Left hindlimb (tissue), 1 donor: ENCODE results near the gene NCKAP5.

Experiments
- DNase-seq: peaks from one replicate; pipeline ENCODE4 v3.0.0-alpha.2; 2018

The NCKAP5 gene

DNA sequence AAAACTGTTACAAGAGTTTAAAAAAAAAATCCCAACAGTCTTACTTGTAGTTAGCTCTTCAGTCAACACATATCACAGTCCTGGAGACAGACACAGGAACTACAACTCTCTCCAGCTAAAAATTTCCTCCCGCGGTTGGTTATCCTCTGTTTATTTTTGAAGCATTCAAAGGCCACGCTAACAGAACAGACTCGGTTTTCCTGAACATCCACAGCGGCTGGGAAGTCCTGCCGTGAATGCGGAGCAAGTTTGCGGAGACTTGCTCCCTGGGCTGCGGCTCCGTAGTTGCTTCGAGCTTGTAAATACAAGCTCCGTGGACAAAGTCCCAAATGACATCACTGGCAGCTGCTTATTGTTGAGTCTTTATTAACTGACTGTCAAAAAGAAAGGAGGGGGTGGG, at the start of gene NCKAP5:
Gene NCKAP5 (minus strand): TSS at position 292 of the 400 bp plus-strand sequence. CDS start 50,937 bp downstream, outside the sequence.
- peak; percentile 52 for DNase-seq

DNA sequence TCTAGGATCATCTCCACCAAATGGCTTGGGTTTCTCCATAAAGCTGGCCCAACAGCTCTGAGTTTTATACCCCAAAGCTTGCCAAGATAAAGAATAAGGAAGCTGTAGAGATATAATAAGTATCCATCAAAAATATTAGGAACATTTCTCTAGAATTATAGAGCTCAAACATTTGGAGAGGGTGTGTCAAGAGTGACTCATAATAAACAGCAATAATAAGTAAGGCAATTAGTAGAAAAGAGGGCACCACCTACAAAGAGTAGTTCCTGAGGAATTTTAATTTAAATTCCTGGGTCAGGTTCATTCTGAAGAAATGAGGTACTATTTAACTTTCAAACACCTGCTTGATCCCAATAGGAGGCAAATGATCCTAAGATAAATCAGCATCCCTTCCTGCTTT, 41.4 kb upstream of the NCKAP5 start:
- no peak for DNase-seq

DNA sequence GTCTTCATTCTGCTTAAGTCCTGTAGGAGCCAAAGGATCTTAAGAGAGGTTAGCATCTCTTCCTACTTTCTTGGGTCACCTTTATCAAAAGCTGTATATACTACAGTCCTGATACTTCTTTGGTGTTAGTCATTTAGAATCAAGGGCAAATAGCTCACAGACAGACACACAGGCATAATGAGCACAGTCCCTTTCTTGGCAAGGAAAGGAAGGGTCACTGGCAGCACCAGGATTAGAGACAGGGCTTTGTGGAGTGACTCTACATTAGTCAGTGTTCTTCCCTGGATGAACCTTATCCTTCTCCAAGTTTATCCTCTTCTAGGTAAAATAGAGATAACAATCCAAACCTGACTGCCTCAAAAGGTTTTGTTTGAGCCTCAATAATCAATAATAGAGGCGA, 40.0 kb upstream of the NCKAP5 start:
- DNase-seq, result no peak

DNA sequence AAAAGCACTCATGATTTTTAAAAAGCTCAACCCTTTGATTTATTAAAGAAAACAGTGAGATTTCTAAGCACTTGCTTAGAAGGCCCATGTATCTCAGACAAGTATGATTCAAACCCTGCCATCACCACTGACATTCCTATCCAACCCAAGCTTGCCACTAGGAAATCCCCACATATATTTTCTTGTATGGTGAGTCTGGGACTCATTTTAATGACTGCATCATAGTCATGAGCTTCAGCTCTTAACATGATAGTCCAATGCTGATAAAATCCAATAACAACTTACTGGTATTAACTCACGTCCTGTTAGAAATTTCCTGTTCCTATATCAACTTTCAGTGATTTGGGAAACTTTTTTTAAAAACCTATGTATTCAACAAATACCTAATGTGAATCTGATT, 39.4 kb upstream of the NCKAP5 start:
- DNase-seq, result no peak

DNA sequence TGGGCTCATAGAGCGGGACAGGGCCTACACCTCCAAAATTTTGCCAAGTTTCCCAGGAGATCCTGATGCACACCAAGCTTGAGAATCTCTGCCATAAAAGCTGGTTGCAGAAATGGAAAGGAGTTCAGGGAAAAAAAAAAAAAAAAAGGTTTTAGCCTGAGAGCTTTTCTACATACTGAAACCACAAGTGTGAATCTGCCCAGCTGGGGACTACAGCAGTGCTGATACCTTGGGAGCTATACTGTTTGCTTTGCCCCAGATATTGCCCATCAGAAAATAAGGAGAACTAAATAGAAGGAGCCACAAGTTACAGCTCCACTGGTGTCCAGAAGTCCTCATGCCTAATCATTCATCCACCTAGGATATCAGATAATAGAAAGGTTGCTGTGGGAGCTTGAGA, 38.4 kb upstream of the NCKAP5 start:
- DNase-seq, result no peak

DNA sequence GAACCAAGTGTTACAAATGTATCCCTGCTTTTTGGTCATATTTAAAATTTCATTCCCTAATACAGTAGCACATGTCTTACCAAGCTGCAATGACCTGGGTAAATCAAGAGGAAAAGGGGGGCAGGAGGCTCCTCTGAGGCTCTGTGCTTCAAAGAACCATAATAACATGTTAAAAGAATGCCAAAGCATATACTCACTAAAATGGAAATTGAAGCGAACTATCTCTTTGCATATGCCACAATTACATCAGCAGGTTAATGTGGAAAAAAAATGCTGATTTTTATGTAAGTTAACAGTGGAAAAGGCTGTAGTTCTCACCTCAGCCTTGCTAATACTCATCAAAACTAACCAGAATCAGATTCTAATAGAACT, 37.5 kb upstream of the NCKAP5 start:
- no peak for DNase-seq

DNA sequence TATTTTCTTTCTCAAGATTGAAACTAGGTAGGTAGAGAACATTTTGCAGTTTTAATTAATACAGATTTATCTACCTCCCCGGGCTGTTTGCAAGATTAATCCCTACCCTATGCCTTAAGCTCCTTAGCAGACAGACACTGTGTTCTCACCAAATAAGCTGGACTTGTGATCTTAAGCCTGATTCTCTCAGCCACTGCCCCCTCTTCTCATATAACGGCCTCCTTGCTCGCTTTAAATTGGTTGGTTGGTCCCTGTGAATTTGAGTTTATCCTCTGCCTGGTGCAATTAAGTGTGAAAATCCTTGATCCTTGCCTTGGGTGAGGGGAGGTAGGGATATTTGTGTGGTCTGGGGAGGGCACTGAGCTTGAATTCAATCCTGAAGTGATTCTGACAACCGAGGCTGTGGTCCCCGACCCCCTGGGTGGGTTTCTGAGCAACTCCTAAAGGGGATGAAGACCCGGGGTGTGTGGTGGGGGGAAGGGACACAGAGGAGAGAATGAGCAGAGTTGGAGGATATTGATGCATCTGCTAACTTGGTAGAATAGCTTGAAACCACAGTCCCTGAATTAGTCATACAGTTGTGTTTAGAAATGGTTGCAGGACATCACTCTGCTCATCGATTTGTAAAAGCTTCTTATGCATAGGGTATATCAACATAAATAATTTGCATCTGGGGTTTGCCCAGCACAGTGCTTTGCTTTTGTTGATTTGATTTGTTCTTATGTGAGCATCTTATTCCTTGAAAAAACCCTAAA, 36.9 kb upstream of the NCKAP5 start:
- no peak for DNase-seq

DNA sequence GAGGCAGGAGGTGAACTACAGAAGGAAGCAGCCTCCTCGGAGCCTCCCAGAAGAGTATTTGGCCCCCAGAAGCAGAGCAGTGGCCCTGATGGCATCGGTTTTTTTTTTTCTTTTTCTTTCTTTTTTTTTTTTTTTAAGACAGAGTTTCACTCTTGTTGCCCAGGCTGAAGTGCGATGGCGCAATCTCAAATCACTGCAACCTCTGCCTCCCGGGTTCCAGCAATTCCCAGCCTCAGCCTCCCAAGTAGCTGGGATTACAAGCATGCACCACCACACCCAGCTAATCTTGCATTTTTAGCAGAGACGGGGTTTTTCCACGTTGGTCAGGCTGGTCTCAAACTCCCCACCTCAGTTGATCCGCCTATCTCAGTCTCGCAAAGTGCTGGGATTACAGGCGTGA, 34.8 kb upstream of the NCKAP5 start:
- DNase-seq, result no peak

DNA sequence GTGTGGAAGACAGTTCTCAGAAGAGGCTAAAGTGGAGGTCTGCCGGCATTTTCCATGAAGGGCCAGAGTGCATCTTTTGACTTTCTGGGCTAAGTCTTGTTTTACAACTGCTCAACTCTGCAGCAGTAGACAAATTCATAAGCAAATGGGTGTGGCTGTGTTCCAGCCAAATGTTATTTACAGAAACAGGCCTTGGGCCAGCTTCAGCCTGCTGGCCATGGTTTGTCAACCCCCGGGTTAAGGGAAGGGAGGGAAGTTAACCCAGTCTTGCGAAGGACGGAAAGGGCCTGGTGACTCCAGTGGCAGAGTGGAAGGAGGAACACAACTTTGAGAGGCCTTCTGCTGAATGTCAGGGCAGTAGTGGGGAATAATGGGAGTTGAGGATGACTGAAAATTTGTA, 34.3 kb upstream of the NCKAP5 start:
- DNase-seq, result no peak

DNA sequence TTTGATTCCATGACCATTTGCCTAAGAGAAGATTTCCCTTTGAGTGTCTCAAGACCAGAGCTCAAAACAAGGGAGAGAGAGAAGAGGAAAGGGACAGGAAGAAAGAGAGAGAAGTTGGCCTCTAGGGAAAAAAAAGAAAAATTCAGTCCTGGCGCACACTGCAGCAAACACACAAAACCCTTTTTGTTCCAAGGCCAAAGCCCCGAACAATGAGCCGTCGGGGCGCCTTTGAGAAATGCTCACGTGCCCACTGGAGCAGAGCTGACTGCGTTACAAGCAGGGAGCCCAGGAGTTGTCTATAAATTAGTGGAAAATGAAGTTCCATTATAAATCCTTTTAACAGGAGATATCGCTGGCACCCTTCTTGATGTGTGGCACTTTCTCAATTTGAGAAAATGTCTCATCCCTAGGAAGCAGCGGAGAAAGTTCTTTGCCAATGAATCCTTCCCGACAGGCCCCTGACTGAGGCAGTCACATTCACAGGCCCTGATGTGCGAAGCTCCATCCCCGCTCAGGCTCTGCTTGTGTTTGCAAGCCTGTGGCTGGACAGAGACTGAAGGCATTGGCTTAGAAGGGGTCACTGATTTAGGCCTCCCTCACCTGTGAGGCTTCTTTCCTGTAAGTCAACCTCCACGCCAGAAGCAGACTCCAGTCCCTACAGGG, 32.1 kb upstream of the NCKAP5 start:
- DNase-seq, result no peak

DNA sequence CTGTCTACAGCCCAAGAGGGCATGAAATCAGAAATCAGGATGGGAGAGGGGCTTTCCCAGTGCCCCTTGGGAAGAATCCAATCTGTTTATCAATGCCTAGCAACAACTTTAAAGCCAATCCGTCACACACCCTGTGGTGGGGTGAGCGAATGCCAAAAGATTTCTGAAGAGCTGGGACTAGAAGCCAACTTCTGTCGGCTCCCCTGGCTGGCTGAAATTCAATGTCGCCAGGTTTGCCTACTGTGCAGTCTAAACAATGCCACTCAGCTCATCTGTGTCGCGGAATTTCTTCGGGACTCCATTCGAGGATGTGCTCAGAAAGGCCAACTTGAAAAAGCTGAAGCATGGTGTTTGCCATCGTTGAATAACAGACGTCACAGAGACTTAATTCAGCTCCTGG, 31.5 kb upstream of the NCKAP5 start:
- DNase-seq, result no peak

DNA sequence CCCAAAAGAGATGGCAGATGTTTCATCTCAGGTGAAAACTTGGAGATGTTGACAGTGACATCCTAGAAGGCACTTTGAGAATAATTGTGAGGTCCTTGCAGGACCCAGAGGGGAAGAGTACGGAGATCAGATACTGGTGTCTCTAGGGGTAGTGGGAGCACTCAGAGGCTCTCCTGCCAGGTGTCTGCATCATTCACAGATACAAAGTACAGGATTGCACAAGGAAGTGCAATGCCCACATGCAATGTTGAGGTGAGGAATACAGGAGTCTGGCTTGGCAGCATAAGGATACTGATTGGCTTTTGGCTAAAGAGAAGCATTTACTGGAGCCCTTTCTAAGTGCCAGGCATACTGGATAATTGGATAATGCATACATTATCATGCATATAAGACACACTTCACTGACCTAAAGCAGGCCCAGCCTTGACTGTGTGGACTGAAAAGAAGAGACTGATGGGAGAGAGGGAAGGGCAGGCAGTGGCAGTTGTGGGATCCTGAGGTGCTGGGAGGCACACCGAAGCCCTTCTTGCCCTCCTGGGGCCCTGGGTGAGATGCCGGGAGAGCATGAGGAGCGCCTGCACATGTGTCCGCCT, 31.0 kb upstream of the NCKAP5 start:
- DNase-seq, result no peak

DNA sequence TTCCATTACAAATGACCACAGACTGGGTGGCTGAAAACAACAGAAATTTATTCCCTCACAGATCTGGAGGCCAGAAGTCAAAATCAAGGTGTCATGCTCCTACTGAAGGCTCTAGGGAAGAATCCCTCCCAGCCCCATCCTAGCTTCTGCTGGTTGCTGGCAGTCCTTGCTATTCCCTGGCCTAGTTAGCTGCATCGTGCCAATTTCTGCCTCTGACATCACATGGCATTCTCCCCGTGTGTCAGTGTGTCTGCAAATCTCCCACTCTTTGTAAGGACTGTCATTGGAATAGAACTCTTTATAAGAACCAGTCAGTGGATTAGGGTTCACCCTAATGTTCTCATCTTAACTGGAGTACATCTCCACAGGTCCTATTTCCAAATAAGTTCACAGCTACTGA, 30.5 kb upstream of the NCKAP5 start:
- DNase-seq, result no peak

DNA sequence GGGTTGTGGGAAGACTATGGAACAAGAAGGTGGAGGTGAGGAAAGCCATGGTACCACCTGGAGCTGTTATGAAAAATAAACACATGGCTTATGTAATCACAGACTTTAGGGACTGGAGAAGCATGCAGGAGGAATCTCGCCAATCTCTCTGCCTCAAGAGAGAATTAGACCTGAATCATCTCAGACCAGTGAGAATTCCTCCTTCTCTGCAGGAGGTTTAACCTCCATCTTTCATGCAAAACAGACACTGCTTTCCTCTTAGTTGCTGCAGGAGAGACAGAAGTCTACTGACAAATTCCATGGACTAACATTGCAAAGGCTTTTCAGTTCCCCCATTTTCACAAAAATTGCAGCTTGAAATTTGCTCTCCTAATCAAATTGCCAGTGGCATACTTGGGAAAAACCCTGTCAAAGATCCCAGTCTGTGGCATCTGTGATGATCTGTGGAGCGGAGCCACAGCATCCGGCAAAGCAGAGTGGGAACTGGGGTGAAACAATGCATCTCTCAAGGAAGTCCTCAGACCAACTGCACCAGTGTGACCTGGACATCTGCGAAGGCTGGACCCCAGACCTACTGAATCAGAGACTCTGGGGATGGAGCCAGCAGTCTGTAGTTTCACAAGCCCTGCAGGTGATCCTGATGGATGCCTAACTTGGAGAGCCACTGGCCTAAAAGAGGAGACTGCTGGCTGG, 28.6 kb upstream of the NCKAP5 start:
- no peak for DNase-seq

DNA sequence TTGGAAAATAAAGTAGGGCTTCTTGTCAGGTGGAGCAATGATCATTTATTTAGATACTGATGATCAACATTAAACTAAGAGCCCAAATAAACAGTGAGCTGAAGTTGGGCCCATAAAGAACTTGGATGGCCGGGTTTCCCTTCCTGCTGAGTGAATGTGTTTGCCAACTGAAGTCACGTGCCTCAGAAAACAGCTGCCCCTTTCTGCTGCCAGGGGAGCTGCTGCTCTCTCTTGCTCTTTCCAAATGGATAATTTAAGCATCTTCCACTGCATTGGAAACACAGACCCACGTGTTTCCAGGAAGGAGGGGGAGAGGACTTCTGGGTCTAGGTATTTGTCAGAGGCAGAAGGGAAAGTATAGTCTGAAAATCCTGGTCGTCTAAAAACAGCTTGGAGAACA, 22.9 kb upstream of the NCKAP5 start:
- DNase-seq, result peak; percentile 86

DNA sequence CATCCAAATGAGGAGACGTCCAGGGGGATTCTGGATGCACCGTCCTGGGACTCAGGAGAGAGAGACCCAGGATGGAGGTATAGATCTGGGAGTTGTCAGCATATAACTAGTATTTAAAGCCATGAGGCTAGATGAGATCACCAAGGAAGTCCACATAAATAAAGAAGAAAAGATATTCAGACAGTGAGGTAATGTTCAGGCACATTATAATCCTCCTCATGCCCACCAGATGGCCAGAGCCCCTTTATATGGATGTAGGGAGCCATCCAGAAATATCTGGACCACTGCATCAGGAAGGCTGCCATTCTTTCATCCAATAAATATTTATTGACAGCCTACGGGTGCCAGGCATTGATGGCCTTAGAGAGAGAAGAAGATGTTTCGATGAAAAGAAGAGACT, 21.2 kb upstream of the NCKAP5 start:
- DNase-seq, result no peak

DNA sequence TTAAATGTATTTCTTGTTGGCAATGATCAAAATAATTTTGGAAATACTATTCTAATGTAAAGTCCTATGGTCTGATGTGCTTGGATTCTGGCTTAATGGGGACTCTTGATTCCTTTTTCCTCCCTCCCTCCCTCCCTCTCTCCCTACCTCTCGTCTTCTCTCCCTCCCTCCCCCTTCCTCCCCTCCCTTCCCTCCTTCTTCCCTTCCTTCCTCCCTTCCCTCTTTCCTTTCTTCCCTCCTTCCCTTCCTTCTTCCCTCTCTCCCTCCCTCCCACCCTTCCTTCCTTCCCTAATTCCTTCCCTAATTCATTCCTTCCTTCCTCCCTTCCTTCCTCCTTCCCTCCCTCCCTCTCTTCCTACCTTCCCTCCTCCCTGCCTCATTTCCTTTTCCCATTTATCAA, 19.9 kb upstream of the NCKAP5 start:
- DNase-seq, result no peak

DNA sequence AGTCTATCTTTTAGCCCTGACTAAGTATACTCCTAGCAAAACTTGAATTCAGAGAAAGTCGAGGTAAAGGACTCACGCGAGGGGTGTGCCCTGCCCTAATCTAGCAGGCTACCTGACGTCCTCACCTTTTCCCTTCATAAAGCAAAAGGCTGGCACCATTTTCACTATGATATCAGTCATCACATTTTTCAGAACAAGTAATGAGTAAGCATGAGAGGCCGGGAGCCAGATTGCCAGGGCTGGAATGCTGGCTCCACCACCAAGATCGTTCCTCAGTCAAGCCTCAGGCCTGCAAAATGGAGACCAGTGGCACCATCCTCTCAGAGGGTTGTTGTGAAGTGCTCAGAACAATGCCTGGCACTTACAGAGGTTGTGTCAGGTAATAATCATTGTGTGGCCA, 18.7 kb upstream of the NCKAP5 start:
- no peak for DNase-seq

DNA sequence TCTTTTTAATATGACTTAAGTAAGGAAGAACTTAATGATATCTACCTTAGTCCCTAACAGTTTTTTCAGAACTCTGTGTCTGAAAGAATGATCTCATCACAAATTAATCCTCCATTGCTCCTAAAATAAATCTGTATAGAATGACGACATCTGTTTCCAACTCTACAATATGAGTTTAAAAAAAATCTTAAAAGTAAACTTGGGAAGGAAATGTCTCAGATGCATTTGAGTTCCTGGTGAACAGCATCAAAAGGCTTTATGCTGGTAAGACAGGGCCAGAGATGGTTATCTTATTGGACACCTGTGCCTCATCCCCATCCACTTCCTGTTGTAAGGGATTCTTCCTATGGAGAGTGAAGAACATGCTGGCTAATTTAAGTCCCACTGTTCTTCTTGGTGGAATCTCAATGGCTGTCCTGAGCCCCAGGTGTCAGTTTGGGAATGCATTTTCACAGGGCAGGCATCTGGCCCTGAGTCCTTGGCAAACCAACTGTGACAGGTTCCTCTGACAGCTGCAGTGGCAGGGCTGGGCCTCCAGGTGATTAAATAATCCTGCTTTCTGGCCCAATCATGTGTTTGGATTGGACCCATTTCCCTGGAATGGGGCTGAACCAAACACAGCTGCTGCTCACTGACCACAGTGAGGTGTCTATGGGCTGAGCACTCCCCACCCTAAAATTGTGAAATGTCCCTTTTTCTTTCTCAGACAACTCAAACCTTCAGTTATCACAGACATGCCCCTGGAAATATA, 12.9 kb upstream of the NCKAP5 start:
- DNase-seq, result no peak

DNA sequence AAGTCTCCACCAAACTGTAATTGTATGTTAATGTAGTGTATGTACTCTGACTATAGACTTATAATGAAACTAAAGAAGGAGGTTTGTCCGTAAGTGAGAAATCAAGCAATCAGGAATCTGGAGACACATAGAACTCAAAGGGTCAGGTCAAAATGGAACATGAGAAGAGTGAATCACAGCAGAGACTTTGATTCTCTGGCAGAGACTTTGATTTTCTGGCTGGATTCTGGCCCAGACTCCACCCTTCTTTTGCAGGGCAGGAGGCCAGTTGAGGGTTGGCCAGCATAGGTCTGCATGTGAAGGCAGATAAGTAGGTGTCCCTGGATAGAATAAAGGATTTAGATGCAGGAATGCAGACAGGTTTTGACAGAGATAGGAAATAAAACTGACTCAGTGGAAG, 11.0 kb upstream of the NCKAP5 start:
- no peak for DNase-seq

DNA sequence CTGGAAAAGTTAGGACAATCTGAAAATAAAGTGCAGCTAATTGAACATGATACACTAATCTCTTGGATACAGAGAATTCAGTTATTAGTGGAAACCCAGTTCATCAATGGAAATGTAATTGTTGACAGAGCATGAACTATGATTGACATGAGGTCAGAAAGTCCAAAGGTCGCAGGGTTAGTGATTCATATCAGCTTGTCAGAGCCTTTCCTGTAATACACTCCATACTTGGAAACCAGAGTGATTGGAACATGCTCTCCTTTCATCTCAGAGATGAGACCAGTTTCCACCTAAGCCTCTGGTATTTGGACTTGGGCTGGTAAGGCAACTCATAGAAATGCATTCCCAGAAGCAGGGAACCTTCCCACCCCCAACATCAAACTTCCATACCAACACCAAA, 8.5 kb upstream of the NCKAP5 start:
- no peak for DNase-seq

DNA sequence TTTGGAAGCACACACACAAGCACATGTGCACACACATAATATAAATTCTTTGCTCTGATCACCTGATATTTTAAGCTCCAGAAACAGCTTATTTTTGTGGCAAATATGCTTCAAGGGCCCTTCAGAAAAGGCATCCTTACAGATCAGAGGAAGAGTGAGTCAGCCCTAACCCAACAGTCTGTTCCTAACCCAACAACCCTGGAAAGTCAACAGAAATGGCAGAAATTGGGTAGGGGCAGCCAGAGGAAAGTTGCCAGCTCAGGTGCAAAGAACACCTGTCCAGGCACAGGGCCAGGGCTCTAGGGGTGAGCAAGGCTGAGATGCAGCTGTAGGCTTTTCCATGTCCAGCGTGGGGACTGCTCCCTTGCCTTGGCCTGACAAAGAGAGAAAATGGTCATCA, 6.4 kb upstream of the NCKAP5 start:
- DNase-seq, result no peak

DNA sequence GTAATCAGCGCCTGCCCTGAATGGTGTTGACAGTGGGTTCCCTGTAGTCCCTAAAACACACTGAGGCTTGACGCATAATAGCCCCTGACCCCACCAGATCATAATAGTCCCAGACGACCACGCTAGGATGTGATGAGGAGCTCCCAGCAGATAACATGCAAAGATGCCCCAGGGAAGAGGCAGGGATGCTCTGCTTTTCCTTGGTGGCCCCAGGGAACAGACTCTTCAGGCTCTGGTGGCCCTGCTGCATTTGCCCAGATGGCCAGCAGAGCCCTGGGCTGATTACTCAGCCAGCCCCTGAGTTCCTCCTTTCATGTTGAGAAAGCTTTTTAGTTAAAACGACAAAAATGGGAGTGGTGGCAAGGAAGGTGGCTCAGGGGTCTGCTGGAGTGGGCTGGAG, 5.9 kb upstream of the NCKAP5 start:
- no peak for DNase-seq
